Activated naive CD8-positive, alpha-beta T cell (primary cell): ENCODE measurements around the gene GRM8.

Experiments
- H3K27ac Mint-ChIP-seq: one replicate; pipeline ENCODE4 v1.8.0; 2021; ENCODE audit warnings: mixed read lengths
- H3K27me3 Mint-ChIP-seq: one replicate; pipeline ENCODE4 v1.8.0; 2021; ENCODE audit warnings: mixed read lengths
- H3K36me3 Mint-ChIP-seq: one replicate; pipeline ENCODE4 v1.8.0; 2021; ENCODE audit warnings: mixed read lengths
- H3K4me1 Mint-ChIP-seq: one replicate; pipeline ENCODE4 v1.8.0; 2021; ENCODE audit warnings: low read depth, mixed read lengths
- H3K4me3 Mint-ChIP-seq: one replicate; pipeline ENCODE4 v1.8.0; 2021; ENCODE audit warnings: mild to moderate bottlenecking, mixed read lengths
- H3K9me3 Mint-ChIP-seq: one replicate; pipeline ENCODE4 v1.8.0; 2021; ENCODE audit warnings: low read depth, mixed read lengths

The GRM8 gene

DNA sequence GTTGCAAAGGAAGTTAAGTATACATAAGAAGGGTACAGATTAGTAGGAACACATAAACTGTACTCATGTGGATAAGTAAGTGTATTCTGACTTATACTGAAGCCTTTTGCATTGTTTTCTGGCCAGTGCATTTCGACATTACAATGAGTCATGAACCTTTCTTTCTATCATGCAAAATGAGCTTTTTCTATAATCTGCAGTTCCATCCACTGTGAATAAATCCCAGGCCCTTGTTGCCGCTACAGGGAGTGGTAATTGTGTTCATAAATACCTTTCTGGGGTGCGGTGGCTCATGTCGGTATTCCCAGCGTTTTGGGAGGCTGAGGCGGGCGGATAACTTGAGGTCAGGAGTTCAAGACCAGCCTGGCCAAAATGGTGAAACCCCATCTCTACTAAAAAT, 858.3 kb downstream of the GRM8 start:
- no peaks in the 10 kb centered on the region for H3K4me1 Mint-ChIP-seq
- H3K36me3 Mint-ChIP-seq = no peaks in the 10 kb centered on the region
- H3K9me3 Mint-ChIP-seq = peaks cover 11% of the 10 kb centered on the region
- no peak overlapping the region for H3K27ac Mint-ChIP-seq
- H3K27me3 Mint-ChIP-seq = no peaks in the 10 kb centered on the region
- H3K4me3 Mint-ChIP-seq = no peak overlapping the region
